HL-60 (cell line): ENCODE data around the gene RAPGEF4.

Experiments
- DNase-seq, 2 experiments: peaks; one replicate each; pipeline ENCODE4 v3.0.0-alpha.2; 2010 to 2020; ENCODE audit warnings: low read depth in 1 of 2, low spot score in 1 of 2
- H3K27ac ChIP-seq: fragments of 250-450 bp; sonication (Bioruptor Pico); replicated peaks from 2 replicates; pipeline ENCODE4 v1.5.1; 2020; ENCODE audit warnings: mild to moderate bottlenecking, moderate library complexity
- H3K27me3 ChIP-seq: fragments of 250-450 bp; sonication (Bioruptor Pico); 2 replicates; pipeline ENCODE4 v1.5.1; 2021; ENCODE audit warnings: mild to moderate bottlenecking, moderate library complexity; ENCODE audit not compliant: insufficient read depth, poor library complexity, severe bottlenecking
- H3K4me3 ChIP-seq: replicated peaks from 2 replicates; pipeline ENCODE4 v1.5.1; 2011; ENCODE audit warnings: mild to moderate bottlenecking, control low read depth, low read length; ENCODE audit not compliant: insufficient read depth
- CTCF ChIP-seq: IDR thresholded peaks from one replicate; pipeline ENCODE4 v1.5.1; 2011; ENCODE audit warnings: low read length, control low read depth, inconsistent platforms; ENCODE audit not compliant: insufficient read depth
- GABPA ChIP-seq: IDR thresholded peaks from 2 replicates; pipeline ENCODE4 v1.6.1; 2012; ENCODE audit warnings: low read depth
- POLR2AphosphoS5 ChIP-seq: IDR thresholded peaks from 2 replicates; pipeline ENCODE4 v1.6.1; 2012; ENCODE audit warnings: low read depth
- REST ChIP-seq: IDR thresholded peaks from 2 replicates; pipeline ENCODE4 v1.6.1; 2012; ENCODE audit warnings: low read depth; ENCODE audit not compliant: insufficient replicate concordance
- SPI1 ChIP-seq: IDR thresholded peaks from 2 replicates; pipeline ENCODE4 v1.6.1; 2012; ENCODE audit warnings: low read depth, mild to moderate bottlenecking, borderline replicate concordance

RAPGEF4 gene

GRCh38 chr2:173054466-173054865, 318.8 kb downstream of the RAPGEF4 start:
- Histone ChIP-seq H3K27me3 (no peaks in the 10 kb centered on the region), H3K4me3 (no peak overlapping the region), H3K27ac (no peak overlapping the region)
- no peak for DNase-seq
- TF ChIP-seq GABPA: no peak
- no peak for TF ChIP-seq POLR2AphosphoS5
- TF ChIP-seq CTCF: no peak

GRCh38 chr2:173056705-173057364, 321.2 kb downstream of the RAPGEF4 start:
- DNase-seq: no peak
- H3K4me3 ChIP-seq: no peak overlapping the region
- no peaks in the 10 kb centered on the region for H3K27me3 ChIP-seq
- H3K27ac ChIP-seq: no peak overlapping the region
- no peak for TF ChIP-seq GABPA

- DNase-seq: no peak
- H3K27me3 ChIP-seq: no peaks in the 10 kb centered on the region
- H3K27ac ChIP-seq: no peak overlapping the region
- H3K4me3 ChIP-seq: no peak overlapping the region
- TF ChIP-seq POLR2AphosphoS5 (no peak), CTCF (no peak), REST (no peak), SPI1 (no peak), GABPA (no peak)
These were observed 322.5 kb downstream of the RAPGEF4 start for GRCh38 chr2:173058097-173058496.

- H3K4me3 ChIP-seq: no peak overlapping the region
These were observed 323.0 kb downstream of the RAPGEF4 start for GRCh38 chr2:173058673-173059072.

More at GRCh38 chr2:173058673-173059072, 323.0 kb downstream of the RAPGEF4 start:
- TF ChIP-seq GABPA: no peak
- TF ChIP-seq SPI1: no peak
- TF ChIP-seq REST: no peak
- TF ChIP-seq CTCF: no peak
- TF ChIP-seq POLR2AphosphoS5: no peak
- no peak overlapping the region for H3K27ac ChIP-seq
- H3K27me3 ChIP-seq: no peaks in the 10 kb centered on the region
- DNase-seq: no peak
